ENCODE data around the gene KIAA1191.
A peak's percentile ranks its signal among the peaks of the same experiment; 100 is the strongest.

Gene KIAA1191

DNA sequence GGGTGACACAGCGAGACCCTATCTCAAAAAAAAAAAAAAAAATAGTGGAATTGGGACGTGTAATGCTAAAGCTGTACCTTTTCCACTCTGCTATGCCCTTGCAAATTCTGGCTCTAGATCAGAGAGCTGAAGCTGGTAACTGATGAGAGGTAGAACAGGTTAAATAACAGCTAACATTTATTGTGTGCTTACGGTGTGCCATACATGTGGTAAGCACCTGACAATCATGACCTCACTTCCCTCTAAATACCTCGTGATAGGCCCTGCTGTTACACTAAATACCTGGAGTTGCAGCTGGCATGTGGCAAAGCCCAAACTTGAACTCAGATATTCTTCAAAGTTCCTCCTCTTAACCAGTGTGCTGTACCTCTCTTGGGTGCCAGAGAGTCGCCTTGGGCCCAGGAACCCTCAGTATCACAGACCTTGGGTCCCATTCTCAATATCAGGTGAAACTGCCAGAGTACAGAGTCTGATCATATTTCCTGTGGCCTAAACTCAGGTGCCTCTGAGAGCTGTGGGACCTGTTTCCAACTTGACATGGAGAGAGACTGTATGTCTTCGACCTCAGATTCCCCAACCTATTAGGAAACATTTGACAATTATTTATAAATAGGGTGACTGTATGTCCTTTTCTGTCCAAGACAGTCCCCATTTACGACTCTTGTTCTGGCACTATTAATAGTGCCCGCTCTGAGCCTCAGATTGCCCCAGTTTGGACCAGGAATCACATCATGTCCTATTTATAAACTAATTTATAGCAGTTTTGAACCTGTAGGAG lies 8.6 kb upstream of the KIAA1191 start:
- Histone ChIP-seq H2BK5ac (ENCODE audit: low read depth, low read length, poor library complexity) (no peak overlapping the region), H3K4me2 (ENCODE audit: low read length) (no peak overlapping the region), H3K79me2 (ENCODE audit: control insufficient read depth, insufficient read depth, low read length, poor library complexity) (no peaks in the 10 kb centered on the region), H3K23ac (ENCODE audit: low read length) (no peak overlapping the region), H3K4ac (ENCODE audit: low read depth, low read length) (no peak overlapping the region), H3K27me3 (ENCODE audit: insufficient read depth, low read length) (peaks cover 11% of the 10 kb centered on the region), H2AFZ (ENCODE audit: insufficient read depth, low read length, poor library complexity) (no peak overlapping the region), H3K18ac (ENCODE audit: low read length) (no peak overlapping the region), H3K27ac (ENCODE audit: low read depth, low read length) (no peak overlapping the region), H2BK120ac (ENCODE audit: insufficient read depth, low read length, poor library complexity) (no peak overlapping the region), H2AK5ac (ENCODE audit: low read length) (no peak overlapping the region), H4K8ac (ENCODE audit: low read depth, low read length) (no peak overlapping the region), H3K14ac (ENCODE audit: low read length) (no peak overlapping the region), H3K9ac (ENCODE audit: low read length) (no peak overlapping the region), H3K9me3 (ENCODE audit: insufficient read depth, low read depth, low read length) (peaks cover 2% of the 10 kb centered on the region), H4K12ac (ENCODE audit: low read depth, low read length) (no peak overlapping the region), H3K36me3 (ENCODE audit: control insufficient read depth in 1 of 2, insufficient read depth in 2 of 2, low read length in 2 of 2) (peaks cover 4 to 7% of the 10 kb centered on the region in 2 experiments), H3K79me1 (ENCODE audit: low read length) (peaks cover 4% of the 10 kb centered on the region), H3K4me3 (ENCODE audit: low read depth, low read length) (no peak overlapping the region), H3K4me1 (ENCODE audit: control insufficient read depth in 1 of 2, insufficient read depth in 2 of 2, low read length in 2 of 2) (peaks cover 5 to 7% of the 10 kb centered on the region in 2 experiments), H4K91ac (ENCODE audit: low read depth, low read length) (no peak overlapping the region), H2BK12ac (ENCODE audit: low read length) (no peak overlapping the region)
- DNase-seq: no peak
- WGBS (ENCODE audit: extremely low coverage, insufficient coverage, insufficient read length): no CpG with 5 or more reads among the region's 8 CpGs

DNA sequence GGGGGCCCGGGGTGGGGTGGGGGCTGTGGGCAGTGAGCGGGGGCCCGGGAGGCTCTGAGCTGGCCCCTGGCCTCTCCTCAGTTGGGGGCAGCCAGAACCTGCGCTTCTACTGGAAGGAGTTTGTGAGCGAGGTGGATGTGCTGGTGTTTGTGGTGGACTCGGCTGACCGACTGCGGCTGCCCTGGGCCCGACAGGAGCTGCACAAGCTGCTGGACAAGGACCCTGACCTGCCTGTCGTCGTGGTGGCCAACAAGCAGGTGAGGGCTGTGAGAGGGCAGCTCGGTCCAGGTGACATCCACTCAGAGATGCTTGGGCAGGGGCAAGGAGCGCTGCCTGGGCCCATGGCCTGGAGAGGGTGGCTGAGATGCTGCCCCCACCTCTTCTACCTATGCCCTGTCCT lies 7.2 kb upstream of the KIAA1191 start:
- H3K18ac ChIP-seq (ENCODE audit: low read length): no peak overlapping the region
- no peak overlapping the region for H2AK5ac ChIP-seq (ENCODE audit: low read length)
- no peak for DNase-seq
- H3K23ac ChIP-seq (ENCODE audit: low read length): no peak overlapping the region
- peaks cover 4 to 7% of the 10 kb centered on the region in 2 experiments for H3K36me3 ChIP-seq (ENCODE audit: control insufficient read depth in 1 of 2, insufficient read depth in 2 of 2, low read length in 2 of 2)
- peaks cover 8 to 9% of the 10 kb centered on the region in 2 experiments for H3K4me1 ChIP-seq (ENCODE audit: control insufficient read depth in 1 of 2, insufficient read depth in 2 of 2, low read length in 2 of 2)
- peaks cover 4% of the 10 kb centered on the region for H3K79me1 ChIP-seq (ENCODE audit: low read length)
- H3K4me3 ChIP-seq (ENCODE audit: low read depth, low read length): no peak overlapping the region
- H4K12ac ChIP-seq (ENCODE audit: low read depth, low read length): no peak overlapping the region
- H2AFZ ChIP-seq (ENCODE audit: insufficient read depth, low read length, poor library complexity): no peak overlapping the region
- H4K91ac ChIP-seq (ENCODE audit: low read depth, low read length): no peak overlapping the region
- peaks cover 5% of the 10 kb centered on the region for H3K9me3 ChIP-seq (ENCODE audit: insufficient read depth, low read depth, low read length)
- no peak overlapping the region for H2BK5ac ChIP-seq (ENCODE audit: low read depth, low read length, poor library complexity)
- H3K9ac ChIP-seq (ENCODE audit: low read length): no peak overlapping the region
- no peak overlapping the region for H2BK12ac ChIP-seq (ENCODE audit: low read length)
- no CpG with 5 or more reads among the region's 13 CpGs for WGBS (ENCODE audit: extremely low coverage, insufficient coverage, insufficient read length)
- no peak overlapping the region for H4K8ac ChIP-seq (ENCODE audit: low read depth, low read length)
- peaks cover 17% of the 10 kb centered on the region for H3K27me3 ChIP-seq (ENCODE audit: insufficient read depth, low read length)
- no peaks in the 10 kb centered on the region for H3K79me2 ChIP-seq (ENCODE audit: control insufficient read depth, insufficient read depth, low read length, poor library complexity)
- H3K4me2 ChIP-seq (ENCODE audit: low read length): no peak overlapping the region
- H3K4ac ChIP-seq (ENCODE audit: low read depth, low read length): no peak overlapping the region
- H2BK120ac ChIP-seq (ENCODE audit: insufficient read depth, low read length, poor library complexity): no peak overlapping the region
- no peak overlapping the region for H3K14ac ChIP-seq (ENCODE audit: low read length)
- H3K27ac ChIP-seq (ENCODE audit: low read depth, low read length): no peak overlapping the region

DNA sequence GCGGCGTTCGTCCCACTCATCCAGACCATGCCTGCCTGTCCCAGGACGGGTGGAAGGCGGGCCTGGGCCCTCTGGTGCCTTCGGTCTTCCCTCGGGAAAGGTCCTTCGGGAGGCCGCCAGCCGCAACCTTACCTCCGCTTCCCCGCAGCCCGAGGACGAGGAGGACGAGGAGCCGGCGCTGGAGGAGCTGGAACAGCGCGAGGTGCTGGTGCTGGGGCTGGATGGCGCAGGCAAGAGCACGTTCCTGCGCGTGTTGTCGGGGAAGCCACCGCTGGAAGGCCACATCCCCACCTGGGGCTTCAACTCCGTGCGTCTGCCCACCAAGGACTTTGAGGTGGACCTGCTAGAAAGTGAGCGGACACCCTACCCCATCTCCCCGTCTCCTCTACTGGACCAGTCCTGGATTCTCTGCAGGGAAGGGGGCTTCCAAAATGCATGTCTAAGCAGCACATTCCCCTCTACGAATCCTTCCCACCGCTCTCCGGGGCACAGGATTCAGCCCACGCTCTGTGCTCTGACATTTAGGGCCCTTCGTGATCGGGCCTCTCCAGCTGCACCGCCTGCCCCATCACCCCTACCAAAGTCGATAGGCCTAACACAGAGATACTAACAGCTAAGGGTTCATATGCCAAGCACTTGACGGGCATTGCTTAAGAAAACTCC lies 4.8 kb upstream of the KIAA1191 start:
- Histone ChIP-seq H4K91ac (ENCODE audit: low read depth, low read length) (no peak overlapping the region), H4K12ac (ENCODE audit: low read depth, low read length) (no peak overlapping the region), H2AFZ (ENCODE audit: insufficient read depth, low read length, poor library complexity) (peak overlapping the region; percentile 53), H3K4me3 (ENCODE audit: low read depth, low read length) (peak overlapping the region; percentile 84), H2BK12ac (ENCODE audit: low read length) (no peak overlapping the region), H2AK5ac (ENCODE audit: low read length) (no peak overlapping the region), H2BK5ac (ENCODE audit: low read depth, low read length, poor library complexity) (no peak overlapping the region), H3K23ac (ENCODE audit: low read length) (no peak overlapping the region), H3K79me1 (ENCODE audit: low read length) (peaks cover 5% of the 10 kb centered on the region), H3K14ac (ENCODE audit: low read length) (peak overlapping the region; percentile 44), H2BK120ac (ENCODE audit: insufficient read depth, low read length, poor library complexity) (no peak overlapping the region), H3K4ac (ENCODE audit: low read depth, low read length) (no peak overlapping the region), H3K9ac (ENCODE audit: low read length) (no peak overlapping the region), H3K18ac (ENCODE audit: low read length) (no peak overlapping the region), H3K36me3 (ENCODE audit: control insufficient read depth in 1 of 2, insufficient read depth in 2 of 2, low read length in 2 of 2) (peaks cover 4 to 7% of the 10 kb centered on the region in 2 experiments), H4K8ac (ENCODE audit: low read depth, low read length) (peak overlapping the region; percentile 1), H3K4me1 (ENCODE audit: control insufficient read depth in 1 of 2, insufficient read depth in 2 of 2, low read length in 2 of 2) (peaks cover 8 to 12% of the 10 kb centered on the region in 2 experiments), H3K4me2 (ENCODE audit: low read length) (peak overlapping the region; percentile 97), H3K27me3 (ENCODE audit: insufficient read depth, low read length) (peaks cover 17% of the 10 kb centered on the region), H3K79me2 (ENCODE audit: control insufficient read depth, insufficient read depth, low read length, poor library complexity) (peaks cover 2% of the 10 kb centered on the region), H3K9me3 (ENCODE audit: insufficient read depth, low read depth, low read length) (peaks cover 5% of the 10 kb centered on the region), H3K27ac (ENCODE audit: low read depth, low read length) (no peak overlapping the region)
- no peak for DNase-seq
- WGBS (ENCODE audit: extremely low coverage, insufficient coverage, insufficient read length): no CpG with 5 or more reads among the region's 38 CpGs

DNA sequence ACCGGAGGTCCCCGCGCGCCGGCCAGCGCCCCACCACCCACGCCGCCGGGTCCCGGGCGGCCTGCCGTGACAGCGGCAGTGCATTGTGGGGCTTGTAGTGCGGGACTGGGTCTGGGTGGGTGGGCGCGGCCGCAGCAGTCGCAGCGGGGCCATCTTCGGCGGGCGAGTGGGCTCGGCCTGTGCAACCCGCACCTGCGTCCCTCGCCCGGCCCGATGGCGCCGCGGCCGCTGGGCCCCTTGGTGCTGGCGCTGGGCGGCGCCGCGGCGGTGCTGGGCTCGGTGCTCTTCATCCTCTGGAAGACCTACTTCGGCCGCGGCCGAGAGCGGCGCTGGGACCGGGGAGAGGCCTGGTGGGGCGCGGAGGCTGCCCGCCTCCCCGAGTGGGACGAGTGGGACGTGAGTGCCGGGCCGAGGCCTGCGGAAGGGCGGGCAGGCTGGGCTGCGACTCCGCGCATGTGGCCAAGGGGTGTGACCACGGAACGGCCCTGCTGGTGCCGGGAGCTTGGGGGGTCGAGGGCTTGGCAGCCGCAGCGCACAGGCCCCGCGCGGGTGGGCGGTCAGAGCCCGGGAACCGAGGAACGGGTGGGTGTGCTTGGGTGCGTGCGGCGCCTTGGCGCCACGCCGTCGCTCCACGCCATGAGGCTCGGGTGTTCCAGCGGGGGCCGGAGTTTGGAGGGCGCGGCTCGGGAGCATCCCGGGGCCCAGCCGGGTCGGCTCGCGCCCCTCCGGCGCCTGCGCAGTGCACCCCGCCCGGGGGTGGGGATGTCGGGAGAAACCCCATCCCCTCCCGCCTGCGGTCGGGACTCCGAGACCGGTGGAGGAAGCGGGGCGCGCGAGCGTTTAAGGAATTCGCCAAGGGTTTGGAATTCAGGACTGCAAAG lies 4.0 kb upstream of the KIAA1191 start, which contains the start of gene ARL10:
Gene ARL10, plus strand, starts transcription at position 137 of the 881 bp plus-strand sequence. Its CDS starts 77 bp downstream, at position 214.
- Histone ChIP-seq H3K27me3 (ENCODE audit: insufficient read depth, low read length) (peaks cover 17% of the 10 kb centered on the region), H4K91ac (ENCODE audit: low read depth, low read length) (peak within 1 kb of the TSS; percentile 33), H3K9me3 (ENCODE audit: insufficient read depth, low read depth, low read length) (peaks cover 5% of the 10 kb centered on the region), H3K27ac (ENCODE audit: low read depth, low read length) (no peak within 1 kb of the TSS), H3K18ac (ENCODE audit: low read length) (peak within 1 kb of the TSS; percentile 9), H3K4me2 (ENCODE audit: low read length) (peak within 1 kb of the TSS; percentile 97), H2BK5ac (ENCODE audit: low read depth, low read length, poor library complexity) (no peak within 1 kb of the TSS), H2BK120ac (ENCODE audit: insufficient read depth, low read length, poor library complexity) (peak within 1 kb of the TSS; percentile 2), H2BK12ac (ENCODE audit: low read length) (no peak within 1 kb of the TSS), H2AFZ (ENCODE audit: insufficient read depth, low read length, poor library complexity) (peak within 1 kb of the TSS; percentile 53), H3K4ac (ENCODE audit: low read depth, low read length) (no peak within 1 kb of the TSS), H3K36me3 (ENCODE audit: control insufficient read depth in 1 of 2, insufficient read depth in 2 of 2, low read length in 2 of 2) (peaks cover 4 to 7% of the 10 kb centered on the region in 2 experiments), H4K12ac (ENCODE audit: low read depth, low read length) (peak within 1 kb of the TSS; percentile 2), H3K23ac (ENCODE audit: low read length) (no peak within 1 kb of the TSS), H3K79me1 (ENCODE audit: low read length) (peaks cover 10% of the 10 kb centered on the region), H3K9ac (ENCODE audit: low read length) (peak within 1 kb of the TSS; percentile 68), H3K79me2 (ENCODE audit: control insufficient read depth, insufficient read depth, low read length, poor library complexity) (peaks cover 7% of the 10 kb centered on the region), H4K8ac (ENCODE audit: low read depth, low read length) (peak within 1 kb of the TSS; percentile 73), H3K14ac (ENCODE audit: low read length) (peak within 1 kb of the TSS; percentile 44), H2AK5ac (ENCODE audit: low read length) (no peak within 1 kb of the TSS), H3K4me1 (ENCODE audit: control insufficient read depth in 1 of 2, insufficient read depth in 2 of 2, low read length in 2 of 2) (peaks cover 8 to 12% of the 10 kb centered on the region in 2 experiments), H3K4me3 (ENCODE audit: low read depth, low read length) (peak within 1 kb of the TSS; percentile 84)
- DNase-seq: no peak
- no CpG with 5 or more reads among the region's 108 CpGs for WGBS (ENCODE audit: extremely low coverage, insufficient coverage, insufficient read length)

All from trophoblast cell (in vitro differentiated cells and primary cell).